CD14-positive monocyte (primary cell): Measurements from ENCODE around the gene FADS2. TPM values are rescaled to one million over a fixed set of nuclear protein-coding genes. Genes with fewer than 3 reads are reported as not detected.

Source experiments
- DNase-seq, 3 donors: peaks; one replicate each; pipeline ENCODE4 v3.0.0-alpha.2; 2011 to 2022
- H2AFZ ChIP-seq: 2 replicates; pipeline ENCODE4 v1.6.0; 2012; ENCODE audit warnings: mild to moderate bottlenecking, low read depth, low read length, inconsistent platforms; ENCODE audit not compliant: insufficient read depth, poor library complexity, severe bottlenecking
- H3K27ac ChIP-seq, 2 donors: 1 replicate in 1 of 2; 2 replicates in 1 of 2; pipeline ENCODE4 v1.5.1; 2012 to 2013; ENCODE audit warnings: low read length in 2 of 2, control low read depth in 1 of 2, inconsistent platforms in 1 of 2, low read depth in 1 of 2, mild to moderate bottlenecking in 1 of 2
- H3K27me3 ChIP-seq, 2 donors: one replicate each; pipeline versions ENCODE4 v1.6.0 to v1.6.1; 2011 to 2013; ENCODE audit warnings: low read length in 2 of 2; ENCODE audit not compliant: control insufficient read depth in 2 of 2, insufficient read depth in 2 of 2
- H3K36me3 ChIP-seq, 2 donors: replicated peaks in 1 of 2; 1 replicate in 1 of 2; 2 replicates in 1 of 2; pipeline versions ENCODE4 v1.5.1 to v1.6.1; 2012 to 2013; ENCODE audit warnings: low read length in 2 of 2, control low read depth in 1 of 2, inconsistent platforms in 1 of 2, mild to moderate bottlenecking in 1 of 2; ENCODE audit not compliant: insufficient read depth in 2 of 2, control insufficient read depth in 1 of 2
- H3K4me1 ChIP-seq, 2 donors: 1 replicate in 1 of 2; 2 replicates in 1 of 2; pipeline versions ENCODE4 v1.5.1 to v1.6.1; 2012 to 2013; ENCODE audit warnings: low read length in 2 of 2, control low read depth in 1 of 2, inconsistent platforms in 1 of 2, mild to moderate bottlenecking in 1 of 2, moderate library complexity in 1 of 2; ENCODE audit not compliant: insufficient read depth in 2 of 2, control insufficient read depth in 1 of 2
- H3K4me2 ChIP-seq: replicated peaks from 2 replicates; pipeline ENCODE3; 2012; ENCODE audit warnings: low read length, moderate library complexity, mild to moderate bottlenecking; ENCODE audit not compliant: poor library complexity, severe bottlenecking; ENCODE audit errors: extremely low read depth
- H3K4me3 ChIP-seq, 3 experiments: fragments of 200-600 bp in 1 of 3; sonication (generic) in 1 of 3; replicated peaks in 1 of 3; 1 replicate in 2 of 3; 2 replicates in 1 of 3; pipeline ENCODE4 v1.5.1; 2011 to 2013; ENCODE audit warnings: low read length in 3 of 3, mild to moderate bottlenecking in 3 of 3, control low read depth in 2 of 3, low read depth in 2 of 3, inconsistent platforms in 1 of 3, moderate library complexity in 1 of 3
- H3K79me2 ChIP-seq: 2 replicates; pipeline ENCODE4 v1.6.0; 2012; ENCODE audit warnings: mild to moderate bottlenecking, control low read depth, inconsistent platforms, low read length, moderate library complexity; ENCODE audit not compliant: insufficient read depth
- H3K9ac ChIP-seq: 2 replicates; pipeline ENCODE4 v1.6.0; 2017; ENCODE audit warnings: low read length, mild to moderate bottlenecking; ENCODE audit not compliant: insufficient read depth, poor library complexity, severe bottlenecking
- H3K9me3 ChIP-seq, 2 donors: replicated peaks in 1 of 2; 1 replicate in 1 of 2; 2 replicates in 1 of 2; pipeline versions ENCODE4 v1.5.1 to v1.6.1; 2012 to 2013; ENCODE audit warnings: low read length in 2 of 2, control low read depth in 1 of 2; ENCODE audit not compliant: control insufficient read depth in 1 of 2, insufficient read depth in 1 of 2
- H4K20me1 ChIP-seq: 2 replicates; pipeline ENCODE4 v1.6.0; 2012; ENCODE audit warnings: mild to moderate bottlenecking, low read length, control low read depth, moderate library complexity; ENCODE audit not compliant: insufficient read depth
- H3K27ac Mint-ChIP-seq, 7 donors: one replicate each; pipeline ENCODE4 v1.8.0; 2020; ENCODE audit warnings: mild to moderate bottlenecking in 7 of 7, mixed read lengths in 7 of 7, moderate library complexity in 6 of 7, inconsistent platforms in 2 of 7
- H3K27me3 Mint-ChIP-seq, 3 donors: one replicate each; pipeline ENCODE4 v1.8.0; 2021 to 2022; ENCODE audit warnings: low read depth in 3 of 3, mild to moderate bottlenecking in 3 of 3, mixed read lengths in 3 of 3, moderate library complexity in 3 of 3, inconsistent platforms in 1 of 3
- H3K36me3 Mint-ChIP-seq, 2 donors: one replicate each; pipeline ENCODE4 v1.8.0; 2020; ENCODE audit warnings: mixed read lengths in 2 of 2, inconsistent platforms in 1 of 2, mild to moderate bottlenecking in 1 of 2
- H3K4me1 Mint-ChIP-seq: one replicate; pipeline ENCODE4 v1.8.0; 2020; ENCODE audit warnings: mild to moderate bottlenecking, mixed read lengths
- H3K4me3 Mint-ChIP-seq, 2 donors: one replicate each; pipeline ENCODE4 v1.8.0; 2020; ENCODE audit warnings: mild to moderate bottlenecking in 2 of 2, mixed read lengths in 2 of 2, moderate library complexity in 1 of 2
- H3K9me3 Mint-ChIP-seq, 7 donors: one replicate each; pipeline ENCODE4 v1.8.0; 2020 to 2022; ENCODE audit warnings: mixed read lengths in 7 of 7, mild to moderate bottlenecking in 6 of 7, moderate library complexity in 6 of 7, inconsistent platforms in 2 of 7
- CTCF ChIP-seq: fragments of 200-600 bp; IDR thresholded peaks from one replicate; pipeline ENCODE4 v1.8.0; 2022; ENCODE audit warnings: antibody characterized with exemption, mild to moderate bottlenecking
- WGBS: methylation state at CpG from one replicate; pipeline ENCODE4 v1.1.5; 2013; ENCODE audit warnings: missing lambda C conversion rate; ENCODE audit not compliant: insufficient coverage; 5-methylcytosine and 5-hydroxymethylcytosine counted together
- intact Hi-C, 2 donors: fragments of 100-400 bp; cut with micrococcal nuclease; formaldehyde crosslinking; loops; one replicate each; pipeline versions ENCODE4 v1.15.0 to v1.15.1; 2023
- polyA plus RNA-seq, 3 donors: library from polyadenylated mRNA; depleted of rRNA in 1 of 3; unstranded in 2 of 3; stranded (reverse) in 1 of 3; fragments of 300-500 nt in 2 of 3; fragments of >200 nt in 1 of 3; fragmentation: Illumina TruSeq in 2 of 3; gene quantifications; 1 replicate in 2 of 3; 2 replicates in 1 of 3; pipeline ENCODE4 v1.2.3, GENCODE V29; 2012 to 2021

The FADS2 gene
- polyA plus RNA-seq, 3 donors: 5.1 to 19.9 (median 6.4) TPM

DNA sequence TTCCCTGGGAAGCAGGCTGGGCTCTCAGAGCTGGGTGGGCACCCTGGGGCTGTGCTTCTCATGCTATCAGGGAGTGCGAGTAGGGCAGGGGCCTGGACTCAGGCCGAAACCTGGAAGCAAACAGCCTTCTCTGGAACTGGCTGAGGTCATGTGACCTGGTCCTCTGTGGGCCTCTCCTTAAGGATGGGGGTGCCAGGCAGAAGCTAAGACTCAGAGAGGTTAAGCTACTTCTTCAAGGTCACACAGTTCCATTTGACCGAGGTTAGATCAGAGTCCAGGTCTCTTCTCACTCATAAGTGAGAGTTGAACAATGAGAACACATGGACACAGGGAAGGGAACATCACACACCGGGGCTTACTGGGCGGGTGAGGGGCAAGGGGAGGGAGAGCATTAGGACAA, 55.8 kb downstream of the FADS2 start:
- no peaks in the 10 kb centered on the region for H3K27me3 ChIP-seq
- H3K4me2 ChIP-seq: no peak overlapping the region
- H4K20me1 ChIP-seq: no peaks in the 10 kb centered on the region
- H3K27me3 Mint-ChIP-seq: peaks cover 0 to 7% (median 5%) of the 10 kb centered on the region in 3 donors
- no peaks in the 10 kb centered on the region for H3K4me1 Mint-ChIP-seq
- H3K27ac ChIP-seq: no peak overlapping the region
- H3K27ac Mint-ChIP-seq: no peak overlapping the region
- no peaks in the 10 kb centered on the region for H3K79me2 ChIP-seq
- intact Hi-C loops: loop anchor here in 1 of 2 donors (10.0 kb wide), 1 partner anchor 79 kb away; no protein-coding TSS in a partner anchor
- H3K4me3 ChIP-seq: no peak overlapping the region
- H3K9me3 ChIP-seq: no peaks in the 10 kb centered on the region
- 100% methylated on average over 4 of the region's 5 CpGs for WGBS
- no peak overlapping the region for H3K9ac ChIP-seq
- no peaks in the 10 kb centered on the region for H3K36me3 Mint-ChIP-seq
- DNase-seq: no peak
- H3K9me3 Mint-ChIP-seq: peaks cover 0 to 4% (median 2%) of the 10 kb centered on the region in 7 donors
- H2AFZ ChIP-seq: no peak overlapping the region
- H3K4me1 ChIP-seq: no peaks in the 10 kb centered on the region
- H3K4me3 Mint-ChIP-seq: no peak overlapping the region
- no peaks in the 10 kb centered on the region for H3K36me3 ChIP-seq
- TF ChIP-seq CTCF: no peak

DNA sequence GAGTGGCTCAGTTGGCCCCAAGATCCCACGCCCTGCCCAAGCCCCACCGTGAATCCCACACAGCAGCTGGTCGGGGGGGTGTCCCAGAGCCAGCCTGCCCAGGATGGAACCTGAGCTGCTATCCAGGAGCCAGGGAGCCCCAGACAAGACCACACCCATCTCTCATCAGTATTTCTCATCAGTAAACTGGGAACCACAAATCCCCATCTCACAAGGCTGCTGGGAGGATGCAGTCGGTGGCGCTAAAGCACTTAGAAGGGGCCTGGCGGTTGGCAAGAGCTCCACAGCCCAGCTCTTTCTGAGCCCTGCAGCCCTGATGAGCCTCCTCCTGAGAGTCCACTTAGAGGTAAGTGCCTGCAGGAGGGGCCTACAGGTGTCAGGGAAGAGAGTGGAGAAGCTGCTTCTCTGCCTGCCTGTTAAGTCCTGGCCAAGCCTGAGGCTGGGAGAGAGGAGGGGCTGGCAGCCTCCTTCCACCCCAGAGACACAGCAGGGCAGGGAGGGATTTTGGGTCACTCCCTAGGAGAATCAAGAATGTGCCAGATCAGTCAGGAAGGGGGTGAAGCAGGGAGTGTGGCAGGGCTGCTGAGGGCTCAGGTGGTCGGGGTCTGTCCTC, 57.2 kb downstream of the FADS2 start:
- intact Hi-C loops: loop anchor here in 1 of 2 donors (10.0 kb wide), 1 partner anchor 80 kb away; no protein-coding TSS in a partner anchor
- Histone ChIP-seq H2AFZ (no peak overlapping the region), H3K4me3 (no peak overlapping the region), H3K27ac (no peak overlapping the region), H3K36me3 (no peaks in the 10 kb centered on the region), H3K4me1 (peaks cover 2% of the 10 kb centered on the region in 2 donors), H3K9me3 (no peaks in the 10 kb centered on the region), H3K4me2 (no peak overlapping the region), H4K20me1 (no peaks in the 10 kb centered on the region), H3K27me3 (peaks cover 0 to 3% of the 10 kb centered on the region in 2 donors), H3K9ac (no peak overlapping the region), H3K79me2 (no peaks in the 10 kb centered on the region)
- no peaks in the 10 kb centered on the region for H3K36me3 Mint-ChIP-seq
- peaks cover 1 to 11% (median 5%) of the 10 kb centered on the region in 3 donors for H3K27me3 Mint-ChIP-seq
- WGBS: 100% methylated on average over 4 of the region's 7 CpGs
- H3K4me3 Mint-ChIP-seq: no peak overlapping the region
- peaks cover 0 to 4% (median 2%) of the 10 kb centered on the region in 7 donors for H3K9me3 Mint-ChIP-seq
- no peak overlapping the region for H3K27ac Mint-ChIP-seq
- no peak for DNase-seq
- peaks cover 2% of the 10 kb centered on the region for H3K4me1 Mint-ChIP-seq
- no peak for TF ChIP-seq CTCF
